Mesothelial cell of epicardium (in vitro differentiated cells): ENCODE measurements around the gene PHTF1. TPM values are rescaled to one million over a fixed set of nuclear protein-coding genes. Genes with fewer than 3 reads are reported as not detected.

Source experiments
- DNase-seq, 2 experiments: peaks; one replicate each; pipeline ENCODE4 v3.0.0; 2021; ENCODE audit warnings: low spot score in 2 of 2; ENCODE audit not compliant: unreplicated experiment in 2 of 2
- H3K27ac Mint-ChIP-seq: 2 replicates; pipeline ENCODE4 v1.8.0; 2021; ENCODE audit warnings: mixed read lengths
- H3K27me3 Mint-ChIP-seq: 2 replicates; pipeline ENCODE4 v1.8.0; 2021; ENCODE audit warnings: low read depth, mixed read lengths
- H3K36me3 Mint-ChIP-seq: 2 replicates; pipeline ENCODE4 v1.8.0; 2021; ENCODE audit warnings: mixed read lengths
- H3K4me1 Mint-ChIP-seq: 2 replicates; pipeline ENCODE4 v1.8.0; 2021; ENCODE audit warnings: mixed read lengths
- H3K4me3 Mint-ChIP-seq: 2 replicates; pipeline ENCODE4 v1.8.0; 2021; ENCODE audit warnings: mild to moderate bottlenecking, moderate library complexity, mixed read lengths
- H3K9me3 Mint-ChIP-seq: 2 replicates; pipeline ENCODE4 v1.8.0; 2021; ENCODE audit warnings: mixed read lengths
- total RNA-seq: library from RNA; stranded (reverse); gene quantifications from 3 replicates; pipeline ENCODE4 v1.2.1, GENCODE V29; 2021
- TF ChIP-seq, protein P1 (sequence below): fragments of 200-600 bp; sonication (generic); IDR thresholded peaks from one replicate; pipeline ENCODE4 v1.5.0; 2021; ENCODE audit warnings: antibody characterized with exemption; ENCODE audit not compliant: unreplicated experiment

The PHTF1 gene
- 22.9 to 26.7 TPM (median 24.2 TPM) in 3 replicates for total RNA-seq

DNA sequence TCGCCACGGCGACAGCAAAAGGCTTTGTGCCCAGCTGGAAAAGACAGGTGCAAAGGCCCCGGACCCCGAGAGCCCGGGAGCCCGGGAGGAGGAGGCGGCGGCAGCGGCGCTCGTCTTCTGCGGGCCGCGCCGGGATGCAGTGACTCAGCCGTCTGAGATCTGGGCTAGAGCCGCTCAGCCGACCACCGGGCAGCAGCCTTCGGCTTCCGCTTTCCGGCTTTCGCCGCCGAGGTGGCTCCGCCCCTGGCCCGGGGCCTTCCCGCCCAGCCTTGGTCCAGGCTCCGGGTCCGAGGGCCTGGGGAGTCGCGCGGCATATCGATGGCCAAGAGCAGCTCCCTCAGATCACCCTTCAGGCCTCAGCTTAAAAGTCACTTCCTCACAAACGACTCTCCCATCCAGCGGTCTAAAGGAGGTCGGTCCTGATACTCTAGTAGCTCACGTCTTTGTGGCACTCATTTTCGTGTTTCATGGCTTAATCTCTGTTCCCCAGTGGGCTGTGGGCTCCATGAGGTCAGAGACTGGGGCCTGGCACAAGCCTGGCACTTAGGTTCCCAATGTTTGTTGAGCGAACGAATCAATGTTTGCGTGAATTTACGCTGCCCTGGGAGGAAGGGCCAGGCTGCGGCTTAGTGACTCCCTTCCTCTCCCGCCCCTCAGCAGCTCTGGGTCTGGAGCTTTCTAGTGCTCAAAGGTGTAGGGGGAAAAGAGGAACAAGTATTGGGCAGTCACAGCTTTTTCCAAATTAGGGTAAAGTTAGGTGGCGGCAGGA is at the start of gene PHTF1:
PHTF1 (minus strand) TSS at position 154 of the 769 bp plus-strand sequence. CDS start 783 bp downstream, outside the sequence.
- Mint-ChIP-seq H3K4me1 (peaks cover 13% of the 10 kb centered on the region), H3K9me3 (no peaks in the 10 kb centered on the region), H3K27me3 (no peaks in the 10 kb centered on the region), H3K36me3 (peaks cover 7% of the 10 kb centered on the region), H3K27ac (peak within 1 kb of the TSS; percentile 98), H3K4me3 (peak within 1 kb of the TSS; percentile 94)
- DNase-seq = peak; percentile 43 to 71
- TF ChIP-seq, protein P1, sequence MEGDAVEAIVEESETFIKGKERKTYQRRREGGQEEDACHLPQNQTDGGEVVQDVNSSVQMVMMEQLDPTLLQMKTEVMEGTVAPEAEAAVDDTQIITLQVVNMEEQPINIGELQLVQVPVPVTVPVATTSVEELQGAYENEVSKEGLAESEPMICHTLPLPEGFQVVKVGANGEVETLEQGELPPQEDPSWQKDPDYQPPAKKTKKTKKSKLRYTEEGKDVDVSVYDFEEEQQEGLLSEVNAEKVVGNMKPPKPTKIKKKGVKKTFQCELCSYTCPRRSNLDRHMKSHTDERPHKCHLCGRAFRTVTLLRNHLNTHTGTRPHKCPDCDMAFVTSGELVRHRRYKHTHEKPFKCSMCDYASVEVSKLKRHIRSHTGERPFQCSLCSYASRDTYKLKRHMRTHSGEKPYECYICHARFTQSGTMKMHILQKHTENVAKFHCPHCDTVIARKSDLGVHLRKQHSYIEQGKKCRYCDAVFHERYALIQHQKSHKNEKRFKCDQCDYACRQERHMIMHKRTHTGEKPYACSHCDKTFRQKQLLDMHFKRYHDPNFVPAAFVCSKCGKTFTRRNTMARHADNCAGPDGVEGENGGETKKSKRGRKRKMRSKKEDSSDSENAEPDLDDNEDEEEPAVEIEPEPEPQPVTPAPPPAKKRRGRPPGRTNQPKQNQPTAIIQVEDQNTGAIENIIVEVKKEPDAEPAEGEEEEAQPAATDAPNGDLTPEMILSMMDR = no peak

DNA sequence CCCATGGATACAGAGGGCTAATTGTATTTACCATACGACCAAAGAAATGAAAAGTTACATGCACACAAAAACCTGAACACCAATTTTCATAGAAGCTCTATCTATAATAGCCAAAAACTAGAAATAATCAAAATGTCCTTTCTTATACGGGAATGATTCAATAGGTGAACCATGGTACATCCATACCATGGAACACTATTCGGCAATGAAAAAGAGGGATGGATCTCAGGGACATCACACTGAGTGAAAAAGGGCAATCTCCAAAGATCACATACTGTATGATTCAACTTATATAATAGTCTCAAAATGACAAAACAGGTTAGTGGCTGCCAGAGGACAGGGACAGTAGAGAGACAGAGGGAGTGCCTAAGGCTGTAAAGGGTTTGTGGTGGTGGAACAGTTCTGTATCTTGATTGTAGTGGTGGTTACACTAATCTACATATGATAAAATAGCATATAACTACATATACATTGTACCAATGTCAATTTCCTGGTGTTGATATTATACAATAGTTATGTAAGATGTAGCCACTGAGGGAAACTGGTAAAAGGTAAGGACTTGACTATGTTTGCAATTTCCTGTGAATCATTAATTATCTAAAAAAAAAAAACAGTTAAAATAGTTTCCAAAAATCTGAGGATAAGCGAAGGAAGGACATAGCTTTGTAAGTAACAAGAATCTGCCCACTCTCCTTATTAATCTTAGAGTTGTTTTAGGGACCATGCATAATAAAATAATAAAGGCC is 49.3 kb upstream of the PHTF1 start:
- H3K4me3 Mint-ChIP-seq = no peak overlapping the region

DNA sequence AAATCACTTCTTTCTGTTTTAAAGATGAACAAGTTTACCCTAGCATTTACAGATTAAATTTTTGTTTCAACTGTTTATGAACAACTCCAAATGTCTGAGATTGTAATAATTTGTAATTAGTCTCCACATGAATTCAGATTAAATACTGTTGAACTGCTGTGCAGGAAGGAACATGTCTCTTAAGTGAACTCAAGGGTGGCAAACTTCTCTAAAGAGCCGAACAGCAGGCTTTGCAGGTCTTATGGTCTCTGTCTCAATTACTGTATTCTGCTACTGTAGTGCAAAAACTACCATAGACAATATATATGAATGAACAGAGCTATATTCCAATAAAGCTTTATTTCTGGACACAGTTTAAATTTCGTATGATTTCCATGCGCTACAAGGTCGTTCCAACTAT is 46.4 kb upstream of the PHTF1 start:
- peaks cover 30% of the 10 kb centered on the region for H3K4me1 Mint-ChIP-seq
- no peak overlapping the region for H3K27ac Mint-ChIP-seq
- H3K27me3 Mint-ChIP-seq = no peaks in the 10 kb centered on the region
- DNase-seq = no peak
- H3K9me3 Mint-ChIP-seq = peaks cover 13% of the 10 kb centered on the region
- peaks cover 27% of the 10 kb centered on the region for H3K36me3 Mint-ChIP-seq
- H3K4me3 Mint-ChIP-seq = no peak overlapping the region
- TF ChIP-seq, protein P1 = no peak

More for the DNA sequence above, 49.3 kb upstream of the PHTF1 start:
- Mint-ChIP-seq H3K4me1 (peaks cover 30% of the 10 kb centered on the region), H3K27ac (no peak overlapping the region), H3K27me3 (no peaks in the 10 kb centered on the region), H3K36me3 (peaks cover 19% of the 10 kb centered on the region), H3K9me3 (peaks cover 4% of the 10 kb centered on the region)
- DNase-seq = no peak
- TF ChIP-seq, protein P1 = no peak

DNA sequence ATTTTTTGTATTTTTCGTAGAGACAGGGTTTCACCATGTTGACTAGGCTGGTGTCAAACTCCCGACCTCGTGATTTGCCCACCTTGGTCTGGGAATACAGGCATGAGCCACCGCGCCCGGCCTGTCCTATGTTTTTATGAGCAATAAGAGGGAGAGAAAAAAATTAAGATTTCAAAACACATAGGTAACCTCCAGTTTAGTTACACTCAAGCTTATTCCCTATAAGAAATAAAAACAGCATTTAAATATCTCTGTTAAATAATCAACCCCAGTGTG is 45.9 kb upstream of the PHTF1 start:
- Mint-ChIP-seq H3K27ac (peak overlapping the region; percentile 34), H3K36me3 (peaks cover 27% of the 10 kb centered on the region)
- TF ChIP-seq, protein P1 = no peak

DNA sequence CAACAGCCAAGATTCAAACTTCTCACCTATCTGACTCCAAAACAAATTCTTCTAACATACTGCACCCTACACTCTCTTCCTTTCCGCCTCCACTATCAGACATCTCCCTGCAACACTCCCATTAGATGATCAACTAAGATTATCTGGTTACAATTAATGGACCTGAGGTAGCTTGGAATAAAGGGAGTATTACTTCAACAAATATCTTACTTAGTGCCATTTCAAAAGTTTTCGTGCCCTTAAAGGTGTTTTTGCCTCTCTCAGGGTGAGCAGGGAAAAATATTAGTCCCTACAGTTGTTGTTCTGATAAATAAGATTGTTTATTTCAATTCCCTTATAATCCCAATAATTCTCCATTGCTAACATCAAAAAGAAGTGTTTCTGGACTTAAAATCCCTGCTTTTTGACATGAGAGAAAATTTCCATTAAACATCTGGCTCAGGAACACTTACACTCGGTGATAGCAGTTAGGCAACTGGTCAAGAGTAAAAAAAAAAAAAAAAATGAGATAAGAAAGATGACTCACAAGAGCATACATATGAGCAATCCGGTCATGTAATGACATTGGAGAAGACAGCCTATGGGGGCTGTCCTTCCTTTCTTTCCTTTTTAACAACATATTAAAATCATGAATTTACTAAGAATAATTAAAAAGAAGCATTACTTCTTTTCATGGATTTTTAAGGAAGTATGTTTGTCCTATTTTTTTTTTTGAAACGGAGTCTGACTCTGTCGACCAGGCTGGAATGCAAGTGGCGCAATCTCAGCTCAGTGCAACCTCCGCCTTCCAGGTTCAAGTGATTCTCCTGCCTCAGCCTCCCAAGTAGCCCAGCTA is 45.4 kb upstream of the PHTF1 start:
- TF ChIP-seq, protein P1 = no peak
- Mint-ChIP-seq H3K4me1 (peaks cover 26% of the 10 kb centered on the region), H3K9me3 (peaks cover 13% of the 10 kb centered on the region), H3K27me3 (no peaks in the 10 kb centered on the region), H3K36me3 (peaks cover 27% of the 10 kb centered on the region), H3K27ac (peak overlapping the region; percentile 18), H3K4me3 (no peak overlapping the region)
- no peak for DNase-seq

More for the DNA sequence above, 45.9 kb upstream of the PHTF1 start:
- Mint-ChIP-seq H3K4me1 (peaks cover 30% of the 10 kb centered on the region), H3K4me3 (no peak overlapping the region), H3K9me3 (peaks cover 13% of the 10 kb centered on the region), H3K27me3 (no peaks in the 10 kb centered on the region)
- DNase-seq = no peak
